AG04449 (cell line): ENCODE results near the gene SH3BGRL.

Experiments used
- CTCF ChIA-PET: fragments of 350-600 bp; formaldehyde crosslinking; extraction: SDS; loops from one replicate; lab custom pipeline; 2021; ENCODE audit warnings: antibody characterized with exemption; lab: Yijun Ruan, JAX
- POLR2A ChIA-PET: fragments of 400-600, 350-600 bp; formaldehyde crosslinking; extraction: SDS; loops from one replicate; lab custom pipeline; 2020; ENCODE audit warnings: antibody characterized with exemption, inconsistent platforms; lab: Yijun Ruan, JAX
- DNase-seq: peaks from one replicate; pipeline ENCODE4 v3.0.0-alpha.2; 2010; ENCODE audit warnings: low read depth, low spot score
- H3K4me3 ChIP-seq: 2 replicates; pipeline ENCODE4 v1.5.1; 2011; ENCODE audit warnings: low read depth, mild to moderate bottlenecking, control low read depth, low read length
- CTCF ChIP-seq: IDR thresholded peaks from one replicate; pipeline ENCODE4 v1.5.1; 2011; ENCODE audit warnings: mild to moderate bottlenecking, moderate library complexity, low read length, control low read depth, inconsistent platforms; ENCODE audit not compliant: insufficient read depth; ENCODE audit errors: missing control alignments

SH3BGRL gene

GRCh38 chrX:81291996-81292395 is 90.1 kb downstream of the SH3BGRL start:
- ChIA-PET POLR2A (no interaction called here), CTCF (no interaction called here)
- DNase-seq, result no peak
- no peak overlapping the region for H3K4me3 ChIP-seq
- no peak for TF ChIP-seq CTCF

- H3K4me3 ChIP-seq, result no peak overlapping the region
- CTCF ChIA-PET, result no interaction called here
- no peak for TF ChIP-seq CTCF
- POLR2A ChIA-PET, result no interaction called here
- no peak for DNase-seq
Observed at GRCh38 chrX:81294101-81294500, 92.2 kb downstream of the SH3BGRL start.

GRCh38 chrX:81301877-81302276 is 100.0 kb downstream of the SH3BGRL start:
- TF ChIP-seq CTCF, result no peak
- H3K4me3 ChIP-seq, result no peak overlapping the region
- ChIA-PET CTCF (no interaction called here), POLR2A (no interaction called here)
- DNase-seq, result no peak

GRCh38 chrX:81304563-81304962 is 102.7 kb downstream of the SH3BGRL start:
- no peak for TF ChIP-seq CTCF
- no peak for DNase-seq
- H3K4me3 ChIP-seq, result no peak overlapping the region
- ChIA-PET CTCF (no interaction called here), POLR2A (no interaction called here)

GRCh38 chrX:81305240-81305639 is 103.3 kb downstream of the SH3BGRL start:
- DNase-seq, result no peak
- H3K4me3 ChIP-seq, result no peak overlapping the region
- ChIA-PET CTCF (no interaction called here), POLR2A (no interaction called here)
- no peak for TF ChIP-seq CTCF

GRCh38 chrX:81308086-81308829 is 106.4 kb downstream of the SH3BGRL start:
- POLR2A ChIA-PET, result no interaction called here
- CTCF ChIA-PET, result no interaction called here
- no peak for TF ChIP-seq CTCF
- DNase-seq, result no peak
- no peak overlapping the region for H3K4me3 ChIP-seq
